A549 treated with Hydrocortisone at 1 μM for 4 hours (cell line): ENCODE data around the gene CXXC1. TPM values are rescaled to one million over a fixed set of nuclear protein-coding genes. Genes with fewer than 3 reads are reported as not detected.

Experiments
- total RNA-seq: library from RNA; stranded (reverse); fragments of 200-300 nt; extraction: Qiagen RNA extraction; gene quantifications from 5 replicates; pipeline ENCODE4 v1.2.3, GENCODE V29; 2022

CXXC1 gene
- total RNA-seq, result 40.1 to 47.1 TPM (median 43.1 TPM) in 5 replicates

DNA sequence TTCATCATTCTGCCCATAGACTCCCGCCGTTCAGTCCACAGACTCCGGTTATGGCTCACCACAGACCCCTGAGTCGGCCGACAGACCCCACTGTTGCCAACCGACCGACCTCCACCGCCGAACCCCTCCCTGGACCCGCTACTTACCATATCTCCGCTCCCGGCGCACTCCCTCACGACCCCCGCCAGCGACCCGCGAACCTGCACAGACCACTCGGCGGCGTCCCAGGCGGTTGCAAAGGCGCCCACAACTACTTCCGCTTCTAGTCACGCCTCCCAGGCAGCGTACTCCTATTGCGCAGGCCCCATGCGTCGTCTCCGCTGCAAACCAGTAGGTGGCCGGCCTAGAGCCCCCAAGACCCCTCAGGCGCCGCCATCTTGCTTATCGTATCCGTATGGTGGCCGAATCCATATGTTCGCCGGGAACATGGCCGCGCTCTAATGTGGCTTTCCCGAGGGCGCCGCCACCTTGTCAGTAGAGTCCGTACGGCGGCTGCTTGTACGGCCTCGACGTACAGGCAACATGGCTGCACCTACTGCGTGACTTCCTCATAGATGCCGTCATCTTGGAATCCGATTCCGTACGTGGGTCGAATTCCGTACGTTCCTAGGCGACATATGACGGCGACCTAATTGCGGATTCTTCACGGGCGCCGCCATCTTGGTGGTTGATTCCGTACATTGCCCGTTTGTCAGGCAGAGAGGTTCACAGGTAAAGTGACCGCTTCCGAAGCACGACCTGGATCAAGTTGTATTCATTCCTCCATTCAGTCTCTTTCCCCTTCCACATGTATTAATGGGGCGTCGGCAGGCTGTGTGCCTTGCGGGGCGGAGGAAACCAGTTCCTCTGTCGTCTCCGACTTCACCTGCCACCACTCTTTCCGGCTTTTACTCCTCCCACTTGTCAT, at the start of gene CXXC1:
CXXC1 (minus strand) TSS at position 252 of the 907 bp plus-strand sequence; CDS start at position 149, 103 bp downstream.

DNA sequence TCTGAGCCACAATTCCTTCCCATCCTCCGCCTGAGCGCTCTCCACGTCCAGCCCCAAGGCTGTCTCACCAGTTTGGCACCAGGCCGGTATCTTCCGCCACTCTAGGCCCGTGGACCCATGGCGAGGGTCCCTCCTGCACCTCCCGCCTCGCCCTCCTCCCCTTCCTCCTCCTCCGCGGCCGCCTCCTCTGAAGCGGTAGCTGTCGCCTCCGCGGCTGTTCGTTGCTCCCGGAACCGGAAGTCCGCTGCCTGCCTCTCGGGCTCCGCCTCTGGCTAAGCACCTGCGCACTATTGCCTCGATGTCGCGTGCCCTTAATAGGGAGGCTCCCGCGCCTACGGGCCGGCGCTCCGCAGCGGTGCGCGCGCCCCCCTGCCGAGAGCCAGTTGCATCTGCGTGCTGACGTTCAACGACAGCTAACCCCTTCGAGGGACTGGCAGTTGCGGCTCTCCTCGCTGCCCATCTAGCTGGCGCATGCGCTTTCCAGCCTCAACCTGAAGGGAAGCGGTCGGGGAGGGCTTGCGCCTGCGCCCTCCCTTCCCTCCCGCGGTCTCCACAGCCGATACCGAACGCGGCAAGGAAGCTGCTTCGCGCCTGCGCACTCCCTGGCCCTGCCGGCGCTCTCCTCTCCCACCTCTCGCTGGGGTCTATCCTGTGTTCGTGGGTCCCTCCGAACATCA, 6.1 kb downstream of the CXXC1 start, which contains the start of gene MBD1:
MBD1 (minus strand) TSS at position 229 of the 677 bp plus-strand sequence. CDS start 1,531 bp downstream, outside the sequence.

DNA sequence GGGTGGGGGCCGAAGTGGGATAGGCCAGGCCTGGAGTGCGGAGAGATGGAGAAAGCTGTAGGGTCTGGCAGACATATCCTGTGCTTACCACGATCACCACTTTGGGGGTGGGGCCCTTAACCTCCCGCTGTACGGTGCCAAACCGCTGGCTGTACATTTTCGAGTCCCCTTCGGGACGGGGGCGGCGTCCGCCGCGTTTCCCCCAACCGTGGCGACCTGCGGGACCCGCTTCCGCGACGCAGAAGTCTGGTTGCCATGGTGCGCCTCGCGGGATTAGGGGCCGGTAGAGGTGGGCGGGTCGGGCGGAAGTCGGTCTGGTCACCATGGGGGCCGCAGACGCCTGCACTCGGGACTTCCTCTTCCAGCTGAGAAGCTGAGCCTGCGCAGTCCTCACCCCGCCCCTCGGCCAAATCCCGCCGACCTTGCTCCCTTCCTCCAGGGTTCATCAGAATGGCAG, 21.2 kb downstream of the CXXC1 start, which contains the start of gene CFAP53:
CFAP53 (minus strand) TSS at position 248 of the 457 bp plus-strand sequence; CDS start at position 157, 91 bp downstream.

Other genes starting within 250 kb of the CXXC1 start
- gene MYO5B, start 92.5 kb downstream of the CXXC1 start, total RNA-seq, result 7.3 to 9.2 TPM (median 8.4 TPM) in 5 replicates
- 0.10 to 0.38 TPM (median 0.30 TPM) in 5 replicates for gene CFAP53, start 21.2 kb downstream of the CXXC1 start, total RNA-seq
- 31.4 to 35.1 TPM (median 33.0 TPM) in 5 replicates for gene MBD1, start 6.2 kb downstream of the CXXC1 start, total RNA-seq
- 10.9 to 16.1 TPM (median 12.0 TPM) in 5 replicates for gene SKA1, start 87.4 kb upstream of the CXXC1 start, total RNA-seq